Bronchial epithelial cell (primary cell): Measurements from ENCODE around the gene C9. TPM values are rescaled to one million over a fixed set of nuclear protein-coding genes. Genes with fewer than 3 reads are reported as not detected.
A peak's percentile ranks its signal among the peaks of the same experiment; 100 is the strongest.

ENCODE experiments used
- DNase-seq: peaks from one replicate; pipeline ENCODE4 v3.0.0-alpha.2; 2010; ENCODE audit warnings: low read depth
- FAIRE-seq: peaks from 2 replicates; lab custom pipeline; 2011; peaks lifted over from hg19 to GRCh38; lab: Jason Lieb, UNC
- H3K27me3 ChIP-seq: 2 replicates; pipeline ENCODE4 v1.5.1; 2011; ENCODE audit warnings: low read length; ENCODE audit not compliant: control insufficient read depth, insufficient read depth
- H3K36me3 ChIP-seq: 2 replicates; pipeline ENCODE4 v1.5.1; 2011; ENCODE audit warnings: low read length; ENCODE audit not compliant: control insufficient read depth, insufficient read depth
- H3K4me3 ChIP-seq: 2 replicates; pipeline ENCODE4 v1.5.1; 2011; ENCODE audit warnings: mild to moderate bottlenecking, low read depth, low read length, control low read depth
- total RNA-seq: library from RNA; depleted of rRNA; stranded (reverse); fragments of >200 nt; gene quantifications from 2 replicates; pipeline ENCODE4 v1.2.1, GENCODE V29; 2014
- TF ChIP-seq, protein P1 (sequence below): IDR thresholded peaks from 2 replicates; pipeline ENCODE4 v1.5.1; 2011; ENCODE audit warnings: mild to moderate bottlenecking, moderate library complexity, low read length, control low read depth, inconsistent platforms; ENCODE audit not compliant: insufficient read depth, severe bottlenecking

Gene C9
- total RNA-seq, 1 donor from 2014 or later = not detected

DNA sequence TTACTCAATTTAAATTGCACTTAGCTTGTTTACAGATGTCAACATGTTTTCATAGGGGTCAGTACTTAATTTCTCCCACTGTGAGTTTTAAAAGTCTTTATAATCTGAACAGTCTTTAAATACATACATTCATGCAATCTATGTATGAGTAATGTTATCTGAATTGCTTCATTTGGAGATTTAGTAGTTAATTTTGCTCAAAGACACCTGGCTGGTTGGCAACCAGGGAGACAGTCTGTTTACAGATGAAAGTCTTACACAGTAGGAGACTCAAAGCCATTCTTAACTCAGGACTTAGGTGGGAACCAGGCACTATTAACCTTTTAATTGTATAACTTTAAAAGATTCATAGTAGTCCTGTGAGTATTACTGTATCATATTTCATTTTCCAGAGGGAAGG is 31.2 kb upstream of the C9 start:
- H3K4me3 ChIP-seq = no peak overlapping the region
- TF ChIP-seq, protein P1, sequence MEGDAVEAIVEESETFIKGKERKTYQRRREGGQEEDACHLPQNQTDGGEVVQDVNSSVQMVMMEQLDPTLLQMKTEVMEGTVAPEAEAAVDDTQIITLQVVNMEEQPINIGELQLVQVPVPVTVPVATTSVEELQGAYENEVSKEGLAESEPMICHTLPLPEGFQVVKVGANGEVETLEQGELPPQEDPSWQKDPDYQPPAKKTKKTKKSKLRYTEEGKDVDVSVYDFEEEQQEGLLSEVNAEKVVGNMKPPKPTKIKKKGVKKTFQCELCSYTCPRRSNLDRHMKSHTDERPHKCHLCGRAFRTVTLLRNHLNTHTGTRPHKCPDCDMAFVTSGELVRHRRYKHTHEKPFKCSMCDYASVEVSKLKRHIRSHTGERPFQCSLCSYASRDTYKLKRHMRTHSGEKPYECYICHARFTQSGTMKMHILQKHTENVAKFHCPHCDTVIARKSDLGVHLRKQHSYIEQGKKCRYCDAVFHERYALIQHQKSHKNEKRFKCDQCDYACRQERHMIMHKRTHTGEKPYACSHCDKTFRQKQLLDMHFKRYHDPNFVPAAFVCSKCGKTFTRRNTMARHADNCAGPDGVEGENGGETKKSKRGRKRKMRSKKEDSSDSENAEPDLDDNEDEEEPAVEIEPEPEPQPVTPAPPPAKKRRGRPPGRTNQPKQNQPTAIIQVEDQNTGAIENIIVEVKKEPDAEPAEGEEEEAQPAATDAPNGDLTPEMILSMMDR = no peak
- DNase-seq = peak; percentile 76
- H3K27me3 ChIP-seq = no peaks in the 10 kb centered on the region
- no peak for FAIRE-seq
- H3K36me3 ChIP-seq = no peaks in the 10 kb centered on the region

DNA sequence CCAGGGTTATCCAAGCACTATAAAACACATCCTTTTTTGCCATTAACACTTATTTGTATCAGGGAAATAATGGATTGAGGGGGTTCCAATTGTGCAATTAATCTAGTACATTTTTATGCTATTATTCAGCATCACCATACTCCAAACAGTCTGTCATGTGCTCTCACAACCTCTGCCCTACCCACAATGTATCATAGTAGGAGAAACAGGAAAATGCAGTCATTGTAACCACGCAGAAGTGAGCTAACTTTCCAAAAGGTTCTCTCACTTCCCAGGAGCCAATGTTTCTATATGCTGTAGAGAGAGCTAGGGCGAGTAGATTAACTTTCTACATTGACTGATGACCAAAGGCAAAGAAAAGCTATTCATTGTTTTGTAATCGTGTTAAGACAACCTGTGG is 30.7 kb upstream of the C9 start:
- FAIRE-seq = no peak
- TF ChIP-seq, protein P1 = no peak
- peak; percentile 96 for DNase-seq
- H3K4me3 ChIP-seq = no peak overlapping the region
- H3K27me3 ChIP-seq = no peaks in the 10 kb centered on the region
- H3K36me3 ChIP-seq = no peaks in the 10 kb centered on the region

DNA sequence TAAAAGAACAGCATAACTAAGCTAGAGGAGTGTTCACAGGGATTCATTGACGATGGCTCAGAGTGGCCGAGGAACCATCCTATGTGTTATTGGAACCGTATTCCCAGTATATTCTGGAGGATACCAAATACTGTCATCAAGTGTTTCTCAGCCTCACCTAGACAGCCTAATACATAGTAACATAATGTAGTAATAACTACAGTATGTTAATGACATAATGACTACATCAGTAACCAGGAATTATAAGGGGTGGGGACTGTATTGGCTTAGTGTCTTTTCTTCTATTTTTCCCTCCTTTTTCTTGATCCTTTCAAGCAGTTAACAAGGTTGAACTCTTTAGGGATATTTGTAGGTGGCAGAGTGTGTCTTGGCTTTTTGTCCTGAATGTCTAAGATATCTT is 26.6 kb upstream of the C9 start:
- DNase-seq = no peak
- no peaks in the 10 kb centered on the region for H3K27me3 ChIP-seq
- H3K36me3 ChIP-seq = no peaks in the 10 kb centered on the region
- no peak for FAIRE-seq
- TF ChIP-seq, protein P1 = no peak
- no peak overlapping the region for H3K4me3 ChIP-seq

DNA sequence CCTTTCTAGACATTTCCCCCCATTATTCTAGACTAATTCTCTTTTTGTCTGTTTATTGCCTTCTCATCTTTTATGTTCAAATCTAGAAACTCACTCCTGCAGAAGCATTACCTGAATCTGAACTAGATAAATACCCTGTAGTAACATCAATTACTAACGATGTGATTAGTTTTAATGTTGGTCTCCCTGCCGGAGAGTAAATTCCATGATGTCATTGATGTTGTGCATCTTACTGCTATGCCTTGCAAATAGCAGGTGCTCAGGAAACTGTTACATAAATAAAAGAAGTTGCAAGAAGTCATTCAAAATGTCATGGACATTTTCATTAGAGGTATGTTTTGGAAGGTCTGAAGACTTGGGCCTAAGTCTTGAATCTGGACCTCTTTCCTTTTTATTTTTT is 23.0 kb upstream of the C9 start:
- FAIRE-seq (no peak), DNase-seq (no peak)
- TF ChIP-seq, protein P1 = no peak
- H3K27me3 ChIP-seq = no peaks in the 10 kb centered on the region
- no peak overlapping the region for H3K4me3 ChIP-seq
- no peaks in the 10 kb centered on the region for H3K36me3 ChIP-seq

DNA sequence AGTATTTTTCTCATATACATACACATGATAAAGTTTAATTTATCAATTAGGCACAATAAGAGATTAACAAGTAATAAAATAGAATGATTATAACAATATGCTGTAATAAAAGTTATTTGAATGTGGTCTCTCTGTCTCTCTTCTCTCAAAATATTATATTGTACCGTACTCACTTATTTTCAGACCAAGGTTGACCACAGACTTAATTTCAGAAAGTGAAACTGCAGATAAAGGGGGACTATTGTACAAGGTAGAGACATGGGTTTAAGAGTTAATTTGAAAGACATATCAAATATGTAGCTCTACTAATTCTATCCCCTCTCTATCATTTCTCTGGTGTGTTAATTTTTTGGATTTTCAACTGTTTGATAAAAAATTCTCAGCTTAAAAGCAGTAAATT is 20.0 kb upstream of the C9 start:
- no peak for DNase-seq
- TF ChIP-seq, protein P1 = no peak
- FAIRE-seq = no peak
- H3K27me3 ChIP-seq = no peaks in the 10 kb centered on the region
- no peaks in the 10 kb centered on the region for H3K36me3 ChIP-seq
- no peak overlapping the region for H3K4me3 ChIP-seq

DNA sequence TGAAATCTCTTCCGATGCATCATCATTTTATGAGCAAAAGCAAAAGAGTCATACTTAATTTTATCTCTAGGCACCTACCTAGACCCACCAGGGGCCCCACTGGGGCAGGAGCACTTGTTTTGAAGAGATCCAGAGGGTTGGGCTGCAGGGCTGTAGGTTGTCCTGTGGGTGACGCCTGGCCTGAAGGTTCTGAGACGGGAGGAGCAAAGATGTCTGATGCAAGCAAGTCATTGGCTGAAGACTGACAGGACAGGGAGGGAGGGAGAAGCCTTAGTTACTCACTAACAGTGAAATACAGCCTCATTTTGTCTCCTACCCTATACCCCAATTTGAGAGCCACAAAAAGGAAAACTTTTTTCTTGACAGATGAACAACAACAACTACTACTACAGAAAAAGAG is 17.1 kb upstream of the C9 start:
- DNase-seq (no peak), FAIRE-seq (no peak)
- Histone ChIP-seq H3K36me3 (no peaks in the 10 kb centered on the region), H3K27me3 (no peaks in the 10 kb centered on the region), H3K4me3 (no peak overlapping the region)
- TF ChIP-seq, protein P1 = no peak
